GM18951 (cell line): ENCODE results near the gene LILRB2.
"Not testable (repeated sequence)": the region's sequence is repeated elsewhere in the genome, so short reads cannot be mapped to it uniquely, and the experiment has no call there.

Experiments
- POLR2A ChIP-seq: IDR thresholded peaks from 4 replicates; pipeline ENCODE4 v1.6.1; 2011; ENCODE audit warnings: mild to moderate bottlenecking; ENCODE audit not compliant: insufficient read length, insufficient read depth; ENCODE audit errors: extremely low read depth
- in situ Hi-C: fragments of 300-500 bp; cut with MboI; formaldehyde crosslinking; loops from one replicate; pipeline ENCODE4 v1.12.0; 2022; ENCODE audit warnings: low sequenced_read_pairs, mixed read lengths, inconsistent platforms; ENCODE audit not compliant: unreplicated experiment

LILRB2 gene

DNA sequence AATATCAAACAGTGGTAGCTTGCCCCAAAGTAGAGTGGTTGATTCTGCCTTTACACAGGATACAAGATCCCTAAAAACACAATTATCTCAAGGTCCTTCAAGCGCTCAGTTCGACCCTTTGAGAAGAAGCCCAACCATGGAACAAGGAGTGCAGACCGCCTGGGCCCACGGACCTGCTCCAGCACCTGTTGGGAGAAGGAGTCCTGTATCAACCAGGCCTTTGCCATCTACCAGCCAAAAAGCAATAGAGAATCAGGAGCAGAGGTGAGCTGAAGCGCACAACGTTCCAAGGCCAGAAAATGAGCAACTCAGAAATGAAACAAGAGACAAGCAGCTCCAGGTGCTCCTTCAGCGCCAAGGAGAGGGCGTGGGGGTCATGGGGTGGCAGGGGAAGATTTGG is 51.8 kb downstream of the LILRB2 start:
- in situ Hi-C loops = no loop called here
- no peak for TF ChIP-seq POLR2A

DNA sequence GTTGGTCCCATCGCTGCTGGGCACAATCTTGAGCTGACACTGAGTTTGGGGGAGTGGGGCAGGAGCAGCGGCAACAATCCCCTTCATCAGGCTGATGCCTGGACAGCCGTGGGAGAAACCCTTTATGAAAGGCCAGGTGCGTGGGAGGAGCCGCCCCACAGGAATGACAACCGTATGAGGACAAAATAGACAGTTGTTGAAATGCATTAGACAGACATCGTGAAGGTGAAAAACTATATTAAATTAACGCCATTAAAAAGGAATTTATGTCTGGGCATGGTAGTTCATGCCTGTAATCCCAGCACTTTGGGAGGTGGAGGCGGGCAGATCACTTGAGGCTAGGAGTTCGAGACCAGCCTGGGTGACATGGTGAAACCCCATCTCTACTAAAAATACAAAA is 56.3 kb downstream of the LILRB2 start:
- in situ Hi-C loops = not testable (repeated sequence)

DNA sequence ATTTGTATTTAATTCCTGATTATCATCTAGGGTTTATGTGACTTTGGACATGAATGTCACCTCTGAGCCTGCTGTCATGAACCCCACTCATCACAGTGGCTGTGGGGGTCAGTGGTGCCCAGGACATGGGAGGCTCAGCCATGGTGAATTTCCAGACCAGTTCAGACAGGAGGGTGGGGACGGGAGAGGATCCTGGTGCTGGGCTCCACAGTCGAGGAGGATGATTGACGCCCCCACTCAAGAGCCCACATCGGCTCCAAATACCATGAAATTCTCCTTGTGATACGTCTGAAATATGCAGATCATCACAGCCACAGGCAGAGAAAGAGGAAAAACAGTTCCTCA is 57.0 kb downstream of the LILRB2 start:
- in situ Hi-C loops = not testable (repeated sequence)
